Immature natural killer cell (primary cell): Measurements from ENCODE around the gene FUZ. TPM values are rescaled to one million over a fixed set of nuclear protein-coding genes. Genes with fewer than 3 reads are reported as not detected.
A peak's percentile ranks its signal among the peaks of the same experiment; 100 is the strongest.

Source experiments
- DNase-seq, 3 donors: peaks; one replicate each; pipeline ENCODE4 v3.0.0; 2022; ENCODE audit warnings: mixed read lengths in 1 of 3
- H3K27ac Mint-ChIP-seq, 6 donors: one replicate each; pipeline ENCODE4 v1.8.0; 2020; ENCODE audit warnings: mixed read lengths in 6 of 6, mild to moderate bottlenecking in 5 of 6, inconsistent platforms in 4 of 6, moderate library complexity in 3 of 6
- H3K27me3 Mint-ChIP-seq, 3 donors: one replicate each; pipeline ENCODE4 v1.8.0; 2020 to 2021; ENCODE audit warnings: low read depth in 3 of 3, mild to moderate bottlenecking in 3 of 3, mixed read lengths in 3 of 3, moderate library complexity in 3 of 3, inconsistent platforms in 1 of 3
- H3K36me3 Mint-ChIP-seq, 3 donors: one replicate each; pipeline ENCODE4 v1.8.0; 2020; ENCODE audit warnings: mixed read lengths in 3 of 3, inconsistent platforms in 2 of 3, mild to moderate bottlenecking in 2 of 3
- H3K4me1 Mint-ChIP-seq, 2 donors: one replicate each; pipeline ENCODE4 v1.8.0; 2020; ENCODE audit warnings: inconsistent platforms in 2 of 2, mild to moderate bottlenecking in 2 of 2, mixed read lengths in 2 of 2, moderate library complexity in 1 of 2
- H3K4me3 Mint-ChIP-seq, 5 donors: one replicate each; pipeline ENCODE4 v1.8.0; 2020; ENCODE audit warnings: mild to moderate bottlenecking in 5 of 5, mixed read lengths in 5 of 5, inconsistent platforms in 3 of 5, moderate library complexity in 3 of 5
- H3K9me3 Mint-ChIP-seq, 6 donors: one replicate each; pipeline ENCODE4 v1.8.0; 2020; ENCODE audit warnings: mild to moderate bottlenecking in 6 of 6, mixed read lengths in 6 of 6, inconsistent platforms in 4 of 6, moderate library complexity in 3 of 6
- polyA plus RNA-seq, 3 donors: library from polyadenylated mRNA; unstranded; fragments of 300-500 nt; fragmentation: Illumina TruSeq; gene quantifications; one replicate each; pipeline ENCODE4 v1.2.3, GENCODE V29; 2021

FUZ gene
- polyA plus RNA-seq, 3 donors from 2014 or later, result 7.3 to 12.0 (median 8.2) TPM

DNA sequence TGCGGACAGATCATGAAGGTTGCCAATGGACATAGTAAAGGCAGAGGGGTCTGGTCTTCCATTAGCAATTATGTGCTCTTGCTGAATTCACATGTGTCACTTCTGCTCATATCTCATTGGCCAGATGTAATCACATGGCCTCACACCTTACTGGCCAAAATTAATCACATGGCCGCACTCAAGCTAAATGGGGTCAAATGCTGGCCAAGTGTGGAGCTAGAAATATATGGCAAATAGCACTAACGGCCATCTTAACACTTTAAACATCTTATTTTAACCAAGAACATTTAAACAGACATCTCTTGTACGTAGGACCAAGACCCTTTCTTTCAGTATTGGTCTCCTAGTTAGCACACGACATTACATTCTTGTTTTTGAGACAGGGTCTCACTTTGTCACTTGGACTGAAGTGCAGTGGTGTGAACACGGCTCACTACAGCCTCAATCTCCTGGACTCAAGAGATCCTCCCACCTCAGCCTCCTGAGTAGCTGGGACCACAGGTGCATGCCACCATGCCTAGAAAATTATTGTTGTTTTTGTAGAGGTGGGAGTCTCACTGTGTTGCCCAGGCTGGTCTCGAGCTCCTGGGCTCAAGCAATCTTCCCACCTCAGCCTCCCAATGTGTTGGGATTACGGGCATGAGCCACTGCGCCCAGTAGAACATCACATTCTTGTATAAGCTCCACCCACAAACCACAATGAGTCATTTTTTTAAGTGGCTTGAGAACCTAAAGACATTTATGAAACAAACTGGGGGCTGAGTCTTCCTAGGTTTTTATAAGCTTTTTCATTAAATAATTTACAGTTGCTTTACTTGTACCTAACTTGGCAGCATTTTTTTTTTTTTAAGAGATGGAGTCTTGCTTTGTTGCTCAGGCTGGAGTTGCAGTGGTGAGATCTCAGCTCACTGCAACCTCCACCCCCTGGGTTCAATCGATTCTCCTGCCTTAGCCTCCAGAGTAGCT is 34.9 kb upstream of the FUZ start:
- H3K27me3 Mint-ChIP-seq, result peaks cover 6 to 12% (median 8%) of the 10 kb centered on the region in 3 donors
- H3K4me3 Mint-ChIP-seq, result peak overlapping the region in 4 of 5 donors; percentile 31 to 90 (median 46)
- no peaks in the 10 kb centered on the region for H3K36me3 Mint-ChIP-seq
- H3K27ac Mint-ChIP-seq, result peak overlapping the region in 4 of 6 donors; percentile 5 to 71 (median 42)
- H3K9me3 Mint-ChIP-seq, result no peaks in the 10 kb centered on the region
- DNase-seq, result peak in 2 of 3 donors; percentile 29 to 34
- H3K4me1 Mint-ChIP-seq, result peaks cover 35 to 37% of the 10 kb centered on the region in 2 donors

DNA sequence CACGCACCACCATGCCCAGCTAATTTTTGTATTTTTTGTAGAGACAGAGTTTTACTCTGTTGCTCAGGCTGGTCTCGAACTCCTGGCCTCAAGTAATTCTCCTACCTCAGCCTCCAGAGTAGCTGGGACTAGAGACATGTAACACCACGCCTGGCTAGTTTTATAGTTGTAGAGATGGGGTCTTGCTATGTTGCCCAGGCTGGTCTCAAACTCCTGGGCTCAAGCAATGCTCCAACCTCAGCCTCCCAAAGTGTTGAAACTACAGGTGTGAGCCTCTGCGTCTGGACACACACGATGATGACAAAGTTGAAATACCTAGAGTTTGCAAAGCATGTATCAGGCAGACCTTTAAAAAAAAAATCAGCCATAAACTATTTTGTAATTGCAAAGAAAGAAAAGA is 33.3 kb upstream of the FUZ start:
- H3K27me3 Mint-ChIP-seq, result peaks cover 5 to 10% (median 6%) of the 10 kb centered on the region in 3 donors
- H3K4me3 Mint-ChIP-seq, result no peak overlapping the region
- H3K9me3 Mint-ChIP-seq, result no peaks in the 10 kb centered on the region
- no peak for DNase-seq
- no peaks in the 10 kb centered on the region for H3K36me3 Mint-ChIP-seq
- H3K27ac Mint-ChIP-seq, result no peak overlapping the region
- H3K4me1 Mint-ChIP-seq, result peaks cover 23 to 25% of the 10 kb centered on the region in 2 donors

DNA sequence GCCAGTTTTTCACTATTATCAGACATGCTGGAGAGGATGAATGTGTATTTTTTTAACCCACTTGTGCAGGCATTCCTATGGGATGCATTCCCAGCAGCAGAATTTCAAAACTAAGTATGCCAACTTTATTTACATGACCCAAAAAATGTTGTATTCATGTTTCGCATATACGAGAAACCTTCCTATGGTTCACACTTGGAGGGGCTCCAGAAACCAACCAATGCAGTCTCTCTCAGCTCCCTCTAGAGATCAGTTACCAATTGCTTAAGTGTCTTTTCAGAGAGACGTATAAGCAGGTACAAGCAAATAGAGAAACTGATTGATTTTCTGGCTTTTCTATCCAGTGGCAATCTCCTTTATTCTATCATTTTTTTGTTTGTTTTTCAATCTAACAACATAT is 32.3 kb upstream of the FUZ start:
- Mint-ChIP-seq H3K9me3 (no peaks in the 10 kb centered on the region), H3K27me3 (peaks cover under 1 to 6% (median 2%) of the 10 kb centered on the region in 3 donors), H3K4me3 (no peak overlapping the region), H3K27ac (no peak overlapping the region), H3K4me1 (peaks cover 23 to 25% of the 10 kb centered on the region in 2 donors), H3K36me3 (no peaks in the 10 kb centered on the region)
- DNase-seq, result no peak

DNA sequence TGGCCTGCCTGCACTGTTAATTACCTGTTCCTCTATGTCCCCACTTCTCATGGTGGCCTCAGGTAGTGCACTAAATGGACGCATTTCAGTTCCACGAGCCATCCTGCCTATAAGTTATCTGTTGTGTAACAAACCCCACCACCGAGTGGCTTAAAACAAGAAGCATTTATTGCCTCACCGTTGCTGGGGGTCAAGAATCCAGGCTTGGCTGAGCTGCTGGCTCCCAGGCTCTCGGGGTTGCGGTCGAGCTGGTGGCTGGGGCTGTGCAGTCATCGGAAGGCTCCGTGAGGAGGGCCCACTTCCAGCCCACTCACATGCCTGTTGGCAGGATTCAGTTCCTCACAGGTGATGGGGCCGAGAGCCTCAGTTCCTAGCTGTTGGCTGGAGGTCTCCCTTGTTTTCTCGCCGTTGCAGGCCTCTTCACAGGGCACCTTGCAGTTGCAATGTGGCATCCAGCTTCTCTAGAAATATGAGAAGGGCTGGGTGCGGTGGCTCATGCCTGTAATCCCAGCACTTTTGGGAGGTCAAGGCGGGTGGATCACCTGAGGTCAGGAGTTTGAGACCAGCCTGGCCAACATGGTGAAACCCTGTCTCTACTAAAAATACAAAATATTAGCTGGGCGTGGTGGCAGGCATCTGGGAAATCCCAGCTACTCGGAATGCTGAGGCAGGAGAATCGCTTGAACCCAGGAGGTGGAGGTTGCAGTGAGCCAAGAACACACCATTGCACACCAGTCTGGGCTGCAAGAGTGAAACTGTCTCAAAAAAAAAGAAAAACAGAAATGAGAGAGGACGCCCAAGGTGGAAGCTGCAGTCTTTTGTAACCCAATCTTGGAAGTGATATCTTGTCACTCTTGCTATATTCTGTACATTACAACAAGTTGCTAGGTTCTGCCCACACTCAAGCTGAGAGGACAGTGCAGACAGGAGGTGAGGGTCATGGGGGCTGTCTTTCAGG is 31.3 kb upstream of the FUZ start:
- no peak for DNase-seq
- Mint-ChIP-seq H3K4me1 (peaks cover 16 to 17% of the 10 kb centered on the region in 2 donors), H3K36me3 (no peaks in the 10 kb centered on the region), H3K4me3 (no peak overlapping the region), H3K9me3 (no peaks in the 10 kb centered on the region), H3K27me3 (peaks cover 0 to 4% (median 2%) of the 10 kb centered on the region in 3 donors), H3K27ac (no peak overlapping the region)

DNA sequence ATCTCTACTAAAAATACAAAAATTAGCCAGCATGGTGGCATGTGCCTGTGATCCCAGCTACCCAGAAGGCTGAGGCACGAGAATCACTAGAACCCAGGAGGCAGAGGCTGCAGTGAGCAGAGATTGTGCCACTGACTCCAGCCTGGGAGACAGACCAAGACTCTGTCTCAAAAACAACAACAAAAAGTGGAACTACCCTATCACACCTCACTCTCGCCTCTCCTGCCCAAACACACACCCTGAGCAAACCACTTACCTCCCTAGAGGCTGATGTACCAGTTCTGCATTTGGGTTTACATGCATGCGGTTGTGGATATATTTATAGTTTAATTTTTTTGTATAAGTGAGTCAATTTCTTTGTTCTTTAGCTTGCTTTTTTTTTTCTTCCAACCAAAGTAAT is 30.2 kb upstream of the FUZ start:
- H3K27ac Mint-ChIP-seq, result no peak overlapping the region

DNA sequence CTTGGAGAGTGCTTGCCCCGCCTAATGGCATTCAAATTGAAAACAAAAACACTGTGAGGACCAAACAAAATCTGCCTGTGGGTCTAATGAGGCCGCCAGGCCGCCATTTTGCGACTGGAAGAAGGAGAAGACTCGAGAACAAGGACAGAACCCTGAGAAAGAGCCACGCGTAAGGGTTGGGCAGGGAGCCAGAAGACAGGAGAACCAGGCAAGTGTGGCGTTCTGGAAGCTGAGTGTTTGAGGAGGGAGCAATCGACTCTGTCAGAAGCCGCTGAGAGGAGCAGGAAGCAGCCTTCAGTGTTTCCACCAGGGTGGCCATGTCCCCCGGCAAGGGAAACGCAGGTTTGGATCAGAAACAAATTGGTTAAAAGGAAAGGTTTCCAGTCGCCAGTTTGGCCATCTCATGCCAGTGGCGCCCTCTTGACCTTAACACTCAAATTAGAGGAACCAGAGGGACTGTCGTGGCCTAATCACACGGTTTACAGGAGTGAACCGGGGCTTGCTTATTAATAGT is 27.7 kb upstream of the FUZ start:
- Mint-ChIP-seq H3K27ac (no peak overlapping the region), H3K4me1 (peaks cover 12 to 16% of the 10 kb centered on the region in 2 donors), H3K36me3 (peaks cover 13 to 21% (median 14%) of the 10 kb centered on the region in 3 donors), H3K27me3 (peaks cover 0 to 2% (median 1%) of the 10 kb centered on the region in 3 donors), H3K4me3 (no peak overlapping the region), H3K9me3 (no peaks in the 10 kb centered on the region)
- no peak for DNase-seq

More for the DNA sequence above, 30.2 kb upstream of the FUZ start:
- Mint-ChIP-seq H3K4me1 (peaks cover 8 to 10% of the 10 kb centered on the region in 2 donors), H3K27me3 (peaks cover 0 to 2% (median 1%) of the 10 kb centered on the region in 3 donors), H3K36me3 (peaks cover 8 to 10% (median 9%) of the 10 kb centered on the region in 3 donors), H3K4me3 (no peak overlapping the region), H3K9me3 (no peaks in the 10 kb centered on the region)
- no peak for DNase-seq

DNA sequence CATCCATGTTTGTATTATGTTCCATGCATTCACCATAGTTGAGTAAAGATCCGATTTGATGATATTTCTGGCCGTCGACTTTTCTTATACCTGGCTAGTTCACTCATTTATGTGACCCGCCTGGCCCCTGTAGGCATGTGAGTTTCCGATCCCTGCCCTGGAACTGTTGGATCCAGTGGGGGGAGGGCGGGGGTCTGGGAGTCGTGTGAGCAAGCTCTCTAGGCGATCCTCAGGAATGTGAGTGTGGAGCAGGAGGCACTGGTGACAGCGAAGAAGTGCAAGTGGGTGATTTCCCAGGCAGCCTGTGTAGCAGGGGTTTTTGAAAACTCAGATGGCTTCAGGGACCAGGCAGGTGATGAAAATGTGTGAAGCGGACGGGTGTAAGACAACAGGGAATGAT is 27.2 kb upstream of the FUZ start:
- Mint-ChIP-seq H3K9me3 (no peaks in the 10 kb centered on the region), H3K27me3 (peaks cover 0 to 2% (median 1%) of the 10 kb centered on the region in 3 donors), H3K36me3 (peaks cover 13 to 21% (median 14%) of the 10 kb centered on the region in 3 donors), H3K4me3 (no peak overlapping the region), H3K27ac (no peak overlapping the region), H3K4me1 (peaks cover 12 to 16% of the 10 kb centered on the region in 2 donors)
- no peak for DNase-seq

DNA sequence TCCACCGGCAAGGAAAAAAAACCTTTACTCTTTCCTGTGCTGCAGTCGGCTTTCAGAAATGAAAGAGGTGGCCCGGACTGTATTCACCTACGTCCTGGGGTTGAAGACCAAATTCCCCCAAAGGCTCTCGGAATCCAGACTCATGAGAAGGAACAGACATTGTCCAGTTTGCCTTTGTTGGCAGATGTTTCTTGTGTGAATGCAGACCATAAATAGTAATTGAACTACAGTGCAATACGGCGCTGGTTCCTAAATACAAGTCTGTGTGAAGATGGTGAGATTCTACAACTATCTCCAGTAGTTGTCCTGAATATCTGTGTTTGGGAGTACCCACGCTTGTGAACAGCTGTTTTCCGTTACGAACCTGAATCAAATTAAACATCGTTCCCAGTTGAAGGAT is 26.6 kb upstream of the FUZ start:
- no peak for DNase-seq
- peaks cover 14 to 23% (median 20%) of the 10 kb centered on the region in 3 donors for H3K36me3 Mint-ChIP-seq
- no peak overlapping the region for H3K27ac Mint-ChIP-seq
- peaks cover 0 to 2% (median 1%) of the 10 kb centered on the region in 3 donors for H3K27me3 Mint-ChIP-seq
- H3K9me3 Mint-ChIP-seq, result no peaks in the 10 kb centered on the region
- peaks cover 12 to 16% of the 10 kb centered on the region in 2 donors for H3K4me1 Mint-ChIP-seq
- H3K4me3 Mint-ChIP-seq, result no peak overlapping the region

DNA sequence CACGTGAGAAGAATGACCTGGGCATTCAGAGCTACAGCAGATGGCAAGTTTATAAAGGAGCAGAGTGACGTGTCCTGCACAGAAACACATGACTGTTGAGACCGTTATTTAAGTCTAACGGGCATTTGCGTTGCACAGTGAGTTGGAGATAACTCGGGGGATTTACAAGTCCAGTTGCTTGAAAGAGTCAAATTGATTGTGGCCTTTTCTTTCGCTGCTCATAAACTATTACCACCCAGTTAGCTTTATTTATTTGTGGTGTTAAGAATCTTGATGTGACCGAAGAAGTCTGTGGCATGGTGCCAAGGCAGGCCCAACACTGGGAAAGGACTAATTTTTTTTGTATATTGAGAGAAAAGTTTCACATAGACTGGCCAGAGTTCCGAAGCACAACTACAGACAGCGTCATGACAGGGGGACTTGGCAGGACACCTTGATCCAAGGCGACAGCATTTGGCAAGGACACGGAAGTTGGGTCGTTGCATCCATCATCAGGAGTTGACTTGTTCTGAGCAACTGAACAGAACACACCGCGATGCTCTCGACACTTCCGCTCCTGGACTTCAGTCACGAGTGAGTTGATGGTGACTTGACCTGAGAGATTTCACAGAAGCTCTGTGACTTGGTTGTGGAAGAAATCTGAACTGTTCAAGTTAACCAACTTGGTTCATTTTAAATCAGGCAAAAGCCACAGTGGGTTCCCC is 25.9 kb upstream of the FUZ start:
- H3K36me3 Mint-ChIP-seq, result peaks cover 16 to 26% (median 23%) of the 10 kb centered on the region in 3 donors
- peak overlapping the region in 1 of 5 donors; percentile 1 for H3K4me3 Mint-ChIP-seq
- no peak for DNase-seq
- H3K9me3 Mint-ChIP-seq, result no peaks in the 10 kb centered on the region
- H3K4me1 Mint-ChIP-seq, result peaks cover 12 to 16% of the 10 kb centered on the region in 2 donors
- H3K27me3 Mint-ChIP-seq, result peaks cover 0 to 2% (median 1%) of the 10 kb centered on the region in 3 donors
- no peak overlapping the region for H3K27ac Mint-ChIP-seq

DNA sequence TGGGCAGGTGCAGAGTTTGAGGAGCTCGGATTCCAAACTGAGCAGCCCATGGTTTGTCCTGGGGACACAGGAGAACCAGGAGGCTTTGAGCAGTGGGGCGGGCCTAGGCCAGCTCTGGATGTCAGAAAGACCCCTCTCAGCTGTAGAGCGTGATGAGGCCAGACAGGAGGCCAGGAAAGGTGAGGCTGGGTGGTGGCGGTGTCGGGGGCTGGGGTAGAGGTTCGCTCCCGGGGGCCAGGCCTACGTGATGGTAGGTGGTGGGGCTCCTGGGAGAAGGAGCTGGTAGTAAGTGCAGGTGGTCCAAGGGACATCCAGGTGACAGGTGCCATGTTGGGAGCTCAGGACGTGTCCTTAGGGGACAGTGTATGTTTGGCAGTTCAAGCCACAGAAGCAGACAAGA is 24.3 kb upstream of the FUZ start:
- Mint-ChIP-seq H3K4me3 (no peak overlapping the region), H3K27me3 (peaks cover 0 to 2% (median 0%) of the 10 kb centered on the region in 3 donors), H3K4me1 (peaks cover 12 to 16% of the 10 kb centered on the region in 2 donors), H3K36me3 (peaks cover 22 to 35% (median 33%) of the 10 kb centered on the region in 3 donors), H3K27ac (peak overlapping the region in 3 of 6 donors; percentile 12 to 40 (median 16)), H3K9me3 (no peaks in the 10 kb centered on the region)
- DNase-seq, result no peak

DNA sequence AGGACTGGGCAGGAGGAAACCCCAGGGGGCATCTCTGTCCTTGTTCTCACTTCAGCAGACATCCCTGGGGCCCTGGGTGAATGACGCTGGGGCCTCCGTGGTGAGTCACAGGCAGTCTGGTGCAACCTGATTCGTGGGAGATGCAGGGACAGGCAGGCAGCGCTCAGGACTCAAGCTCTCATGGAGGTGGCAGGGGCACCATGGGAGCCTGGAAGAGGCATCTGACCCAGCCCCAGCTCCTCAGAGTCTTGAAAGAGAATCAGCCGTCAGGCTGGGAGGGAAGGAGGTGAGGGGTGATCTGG is 23.9 kb upstream of the FUZ start:
- H3K9me3 Mint-ChIP-seq, result no peaks in the 10 kb centered on the region
- peaks cover 25 to 38% (median 35%) of the 10 kb centered on the region in 3 donors for H3K36me3 Mint-ChIP-seq
- no peak for DNase-seq
- peak overlapping the region in 2 of 6 donors; percentile 29 to 40 for H3K27ac Mint-ChIP-seq
- H3K27me3 Mint-ChIP-seq, result peaks cover 0 to 2% (median 0%) of the 10 kb centered on the region in 3 donors
- no peak overlapping the region for H3K4me3 Mint-ChIP-seq
- peaks cover 12 to 16% of the 10 kb centered on the region in 2 donors for H3K4me1 Mint-ChIP-seq

DNA sequence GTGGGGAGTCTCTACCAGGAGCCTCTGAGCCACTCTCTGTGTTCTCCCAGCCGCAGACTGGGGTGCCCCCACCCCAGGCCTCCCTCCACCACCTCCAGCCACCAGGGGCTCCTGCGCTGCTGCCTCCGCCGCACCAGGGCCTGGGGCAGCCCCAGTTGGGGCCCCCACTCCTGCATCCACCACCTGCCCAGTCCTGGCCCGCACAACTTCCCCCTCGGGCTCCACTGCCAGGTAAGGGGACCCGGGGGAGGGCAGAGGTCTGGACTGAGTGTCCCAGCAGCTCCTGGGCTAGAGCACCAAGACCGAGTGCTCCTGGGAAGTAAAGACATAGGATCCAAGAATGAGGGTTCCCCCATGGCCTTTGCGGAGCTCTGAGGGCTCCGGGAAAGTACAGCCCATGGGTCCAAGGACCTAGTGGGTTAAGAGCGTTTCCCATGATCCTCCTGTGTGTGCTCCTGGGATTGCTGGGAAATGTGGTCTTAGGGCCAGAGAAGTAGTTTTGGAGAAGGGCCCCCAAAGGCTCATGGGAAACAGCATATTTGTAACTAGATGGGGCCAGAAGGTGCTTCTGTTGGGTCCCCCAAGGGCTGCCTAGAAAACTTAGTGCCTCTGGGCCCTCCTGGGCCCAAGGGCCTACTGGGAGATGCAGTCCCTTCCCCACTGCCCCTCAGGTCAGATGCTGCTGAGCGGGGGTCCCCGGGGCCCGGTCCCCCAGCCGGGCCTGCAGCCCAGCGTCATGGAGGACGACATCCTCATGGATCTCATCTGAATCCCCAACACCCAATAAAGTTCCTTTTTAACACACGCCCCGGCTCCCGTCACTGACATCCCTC is 23.3 kb upstream of the FUZ start:
- no peak overlapping the region for H3K4me3 Mint-ChIP-seq
- no peak overlapping the region for H3K27ac Mint-ChIP-seq
- no peak for DNase-seq
- H3K4me1 Mint-ChIP-seq, result peaks cover 12 to 16% of the 10 kb centered on the region in 2 donors
- no peaks in the 10 kb centered on the region for H3K9me3 Mint-ChIP-seq
- H3K27me3 Mint-ChIP-seq, result peaks cover 0 to 2% (median under 1%) of the 10 kb centered on the region in 3 donors
- H3K36me3 Mint-ChIP-seq, result peaks cover 25 to 38% (median 35%) of the 10 kb centered on the region in 3 donors
